BJ (cell line): Measurements from ENCODE around the gene UBL3. TPM values are rescaled to one million over a fixed set of nuclear protein-coding genes. Genes with fewer than 3 reads are reported as not detected.

ENCODE experiments used
- CTCF ChIA-PET: fragments of 350-600 bp; formaldehyde crosslinking; extraction: SDS; loops from one replicate; lab custom pipeline; 2021; ENCODE audit warnings: antibody characterized with exemption, inconsistent platforms; lab: Yijun Ruan, JAX
- POLR2A ChIA-PET: fragments of 300-600 bp; sonication (Branson Sonifier 250); formaldehyde crosslinking; extraction: SDS; loops from one replicate; lab custom pipeline; 2021; ENCODE audit warnings: antibody characterized with exemption; lab: Charles Lee
- DNase-seq: peaks from one replicate; pipeline ENCODE4 v3.0.0-alpha.2; 2011; ENCODE audit warnings: low read depth
- H3K27me3 ChIP-seq: 2 replicates; pipeline ENCODE4 v1.6.0; 2011; ENCODE audit warnings: low read length; ENCODE audit not compliant: control insufficient read depth, insufficient read depth
- H3K36me3 ChIP-seq: 2 replicates; pipeline ENCODE4 v1.5.1; 2011; ENCODE audit warnings: low read length; ENCODE audit not compliant: control insufficient read depth, insufficient read depth
- H3K4me3 ChIP-seq: 2 replicates; pipeline ENCODE4 v1.5.1; 2011; ENCODE audit warnings: low read depth, mild to moderate bottlenecking, control low read depth, low read length
- CTCF ChIP-seq: IDR thresholded peaks from 2 replicates; pipeline ENCODE4 v1.5.1; 2011; ENCODE audit warnings: low read depth, mild to moderate bottlenecking, control low read depth, inconsistent platforms, low read length, moderate library complexity; ENCODE audit not compliant: insufficient read depth
- polyA plus RNA-seq: library from polyadenylated mRNA; depleted of rRNA; stranded (reverse); fragments of >200 nt; gene quantifications from 2 replicates; pipeline ENCODE4 v1.2.3, GENCODE V29; 2011

The UBL3 gene
- polyA plus RNA-seq, 1 experiment: 18.0 TPM

- TF ChIP-seq CTCF: no peak
- peaks cover 6% of the 10 kb centered on the region; the same call in 1 of the 2 replicates for H3K27me3 ChIP-seq
- ChIA-PET CTCF (interaction anchor here (0.6 kb wide), 1 partner anchor 71 kb away, joined by 3 read pairs; no protein-coding TSS in a partner anchor), POLR2A (no interaction called here)
- H3K36me3 ChIP-seq: no peaks in the 10 kb centered on the region
- no peak for DNase-seq
- H3K4me3 ChIP-seq: no peak overlapping the region
These were observed 100.3 kb downstream of the UBL3 start for GRCh38 chr13:29750183-29750530.

- no peak for TF ChIP-seq CTCF
- Histone ChIP-seq H3K27me3 (peaks cover 6% of the 10 kb centered on the region), H3K36me3 (no peaks in the 10 kb centered on the region), H3K4me3 (no peak overlapping the region)
- no peak for DNase-seq
- ChIA-PET CTCF (interaction anchor here (0.6 kb wide), 1 partner anchor 71 kb away, joined by 3 read pairs; no protein-coding TSS in a partner anchor), POLR2A (no interaction called here)
These were observed 100.8 kb downstream of the UBL3 start for GRCh38 chr13:29749401-29750182.

GRCh38 chr13:29748097-29748496 lies 102.3 kb downstream of the UBL3 start:
- POLR2A ChIA-PET: no interaction called here
- H3K4me3 ChIP-seq: no peak overlapping the region
- H3K36me3 ChIP-seq: no peaks in the 10 kb centered on the region
- no peak for DNase-seq
- H3K27me3 ChIP-seq: peaks cover 6% of the 10 kb centered on the region
- no peak for TF ChIP-seq CTCF
- CTCF ChIA-PET: no interaction called here

- Histone ChIP-seq H3K27me3 (peaks cover 6% of the 10 kb centered on the region), H3K4me3 (no peak overlapping the region), H3K36me3 (no peaks in the 10 kb centered on the region)
- TF ChIP-seq CTCF: no peak
- ChIA-PET POLR2A (no interaction called here), CTCF (no interaction called here)
- DNase-seq: no peak
These were observed 104.2 kb downstream of the UBL3 start for GRCh38 chr13:29746148-29746677.

- ChIA-PET POLR2A (no interaction called here), CTCF (no interaction called here)
- peaks cover 6% of the 10 kb centered on the region for H3K27me3 ChIP-seq
- H3K36me3 ChIP-seq: no peaks in the 10 kb centered on the region
- no peak for DNase-seq
- no peak for TF ChIP-seq CTCF
- H3K4me3 ChIP-seq: no peak overlapping the region
These were observed 104.7 kb downstream of the UBL3 start for GRCh38 chr13:29745704-29746103.
